GM18909 (cell line): ENCODE data around the gene EEF2KMT.
"Not testable (repeated sequence)": the region's sequence is repeated elsewhere in the genome, so short reads cannot be mapped to it uniquely, and the experiment has no call there.

Experiments used
- ATAC-seq: cut with Tn5 transposase; IDR thresholded peaks from one replicate; pipeline ENCODE4 v1.9.1; 2021; ENCODE audit warnings: mild to moderate bottlenecking; ENCODE audit not compliant: unreplicated experiment, poor library complexity

Gene EEF2KMT

GRCh38 chr16:5097470-5098220 is at the start of gene EEF2KMT:
TSS of gene EEF2KMT (minus strand) at chr16:5097795. CDS start at chr16:5097739, 56 bp downstream.
- ATAC-seq: peak; percentile 98

- not testable (repeated sequence) for ATAC-seq
Observed at GRCh38 chr16:5144621-5144956, 47.0 kb upstream of the EEF2KMT start.

- no peak for ATAC-seq
Observed at GRCh38 chr16:5143761-5144620, 46.4 kb upstream of the EEF2KMT start.

- ATAC-seq: not testable (repeated sequence)
Observed at GRCh38 chr16:5140151-5140550, 42.6 kb upstream of the EEF2KMT start.

GRCh38 chr16:5134739-5135452 is 37.3 kb upstream of the EEF2KMT start:
- not testable (repeated sequence) for ATAC-seq

GRCh38 chr16:5132915-5133600 is 35.5 kb upstream of the EEF2KMT start:
- ATAC-seq: not testable (repeated sequence)

GRCh38 chr16:5131467-5132004 is 33.9 kb upstream of the EEF2KMT start:
- ATAC-seq: not testable (repeated sequence)

GRCh38 chr16:5117300-5118087 is 19.9 kb upstream of the EEF2KMT start:
- not testable (repeated sequence) for ATAC-seq

GRCh38 chr16:5116780-5117295 is 19.2 kb upstream of the EEF2KMT start:
- ATAC-seq: not testable (repeated sequence)

- ATAC-seq: not testable (repeated sequence)
Observed at GRCh38 chr16:5110933-5111332, 13.3 kb upstream of the EEF2KMT start.

GRCh38 chr16:5108505-5109158 is 11.0 kb upstream of the EEF2KMT start:
- ATAC-seq: no peak

- not testable (repeated sequence) for ATAC-seq
Observed at GRCh38 chr16:5105039-5105438, 7.4 kb upstream of the EEF2KMT start.

- not testable (repeated sequence) for ATAC-seq
Observed at GRCh38 chr16:5103296-5104032, 5.9 kb upstream of the EEF2KMT start.

GRCh38 chr16:5099174-5099573 is 1.6 kb upstream of the EEF2KMT start:
- ATAC-seq: not testable (repeated sequence)

GRCh38 chr16:5098221-5099159 is 895 bp upstream of the EEF2KMT start:
- ATAC-seq: not testable (repeated sequence)

- ATAC-seq: not testable (repeated sequence)
Observed at GRCh38 chr16:5097061-5097469, 530 bp downstream of the EEF2KMT start.
